H9 (cell line): ENCODE results near the gene LINGO3. TPM values are rescaled to one million over a fixed set of nuclear protein-coding genes. Genes with fewer than 3 reads are reported as not detected.

ENCODE experiments used
- DNase-seq: peaks from one replicate; pipeline ENCODE4 v3.0.0-alpha.2; 2017
- H2AFZ ChIP-seq: one replicate; pipeline ENCODE4 v1.6.1; 2013; ENCODE audit warnings: mild to moderate bottlenecking, low read length, control low read depth, moderate library complexity
- H2AK5ac ChIP-seq: 2 replicates; pipeline ENCODE4 v1.6.1; 2013; ENCODE audit warnings: low read length, control low read depth, mixed read lengths; ENCODE audit not compliant: insufficient read length
- H2BK120ac ChIP-seq: one replicate; pipeline ENCODE4 v1.6.1; 2013; ENCODE audit warnings: low read depth, mild to moderate bottlenecking, low read length, control low read depth, inconsistent platforms; ENCODE audit not compliant: poor library complexity, severe bottlenecking
- H2BK12ac ChIP-seq: 2 replicates; pipeline ENCODE4 v1.6.1; 2013; ENCODE audit warnings: low read length, control low read depth, mixed read lengths, low read depth; ENCODE audit not compliant: insufficient read length
- H2BK15ac ChIP-seq: 2 replicates; pipeline ENCODE4 v1.6.1; 2013; ENCODE audit warnings: low read depth, low read length, control low read depth
- H2BK20ac ChIP-seq: one replicate; pipeline ENCODE4 v1.6.1; 2013; ENCODE audit warnings: low read depth, mild to moderate bottlenecking, low read length, control low read depth, inconsistent platforms; ENCODE audit not compliant: poor library complexity, severe bottlenecking
- H2BK5ac ChIP-seq: 2 replicates; pipeline ENCODE4 v1.6.1; 2013; ENCODE audit warnings: low read length, control low read depth, mixed read lengths; ENCODE audit not compliant: insufficient read length
- H3K14ac ChIP-seq: 2 replicates; pipeline ENCODE4 v1.6.1; 2013; ENCODE audit warnings: low read length, control low read depth; ENCODE audit not compliant: insufficient read depth
- H3K18ac ChIP-seq: 2 replicates; pipeline ENCODE4 v1.6.1; 2013; ENCODE audit warnings: low read depth, mild to moderate bottlenecking, mixed read lengths, low read length, control low read depth; ENCODE audit not compliant: insufficient read length
- H3K23ac ChIP-seq: 2 replicates; pipeline ENCODE4 v1.6.1; 2013; ENCODE audit warnings: low read length, control low read depth, mixed read lengths, low read depth; ENCODE audit not compliant: insufficient read length
- H3K23me2 ChIP-seq: 2 replicates; pipeline ENCODE4 v1.6.1; 2013; ENCODE audit warnings: low read depth, mild to moderate bottlenecking, mixed read lengths, low read length, control low read depth; ENCODE audit not compliant: insufficient read length, poor library complexity, severe bottlenecking
- H3K27ac ChIP-seq: 2 replicates; pipeline ENCODE4 v1.5.1; 2013; ENCODE audit warnings: low read length, control low read depth, mixed read lengths, low read depth; ENCODE audit not compliant: insufficient read length
- H3K27me3 ChIP-seq: 2 replicates; pipeline ENCODE4 v1.6.1; 2013; ENCODE audit warnings: low read length, control low read depth, inconsistent platforms; ENCODE audit not compliant: insufficient read depth
- H3K4ac ChIP-seq: 2 replicates; pipeline ENCODE4 v1.6.1; 2013; ENCODE audit warnings: low read depth, mild to moderate bottlenecking, control low read depth, inconsistent platforms, low read length, moderate library complexity
- H3K4me1 ChIP-seq: 2 replicates; pipeline ENCODE4 v1.6.1; 2013; ENCODE audit warnings: low read length, control low read depth, inconsistent platforms; ENCODE audit not compliant: insufficient read depth
- H3K4me2 ChIP-seq: 2 replicates; pipeline ENCODE4 v1.6.1; 2013; ENCODE audit warnings: low read length, control low read depth, mixed read lengths; ENCODE audit not compliant: insufficient read length, insufficient read depth
- H3K56ac ChIP-seq: 2 replicates; pipeline ENCODE4 v1.6.1; 2013; ENCODE audit warnings: low read depth, mild to moderate bottlenecking, mixed read lengths, low read length, control low read depth; ENCODE audit not compliant: insufficient read length
- H3K79me1 ChIP-seq: 2 replicates; pipeline ENCODE4 v1.6.1; 2013; ENCODE audit warnings: low read depth, mild to moderate bottlenecking, moderate library complexity, low read length, control low read depth, inconsistent platforms; ENCODE audit not compliant: insufficient read depth, poor library complexity, severe bottlenecking
- H3K79me2 ChIP-seq: 2 replicates; pipeline ENCODE4 v1.6.1; 2013; ENCODE audit warnings: low read length, control low read depth, inconsistent platforms; ENCODE audit not compliant: insufficient read depth
- H3K9ac ChIP-seq: 2 replicates; pipeline ENCODE4 v1.6.1; 2013; ENCODE audit warnings: low read length, control low read depth, mixed read lengths; ENCODE audit not compliant: insufficient read length; ENCODE audit errors: extremely low read depth
- H3K9me3 ChIP-seq: one replicate; pipeline ENCODE4 v1.6.1; 2013; ENCODE audit warnings: low read depth, low read length, inconsistent platforms; ENCODE audit not compliant: control insufficient read depth
- H3T11ph ChIP-seq: one replicate; pipeline ENCODE4 v1.6.1; 2013; ENCODE audit warnings: mild to moderate bottlenecking, low read length, control low read depth, inconsistent platforms
- H4K20me1 ChIP-seq: one replicate; pipeline ENCODE4 v1.6.1; 2013; ENCODE audit not compliant: control insufficient read depth, insufficient read length, insufficient read depth
- H4K5ac ChIP-seq: 2 replicates; pipeline ENCODE4 v1.6.1; 2013; ENCODE audit warnings: low read depth, mild to moderate bottlenecking, mixed read lengths, low read length, control low read depth; ENCODE audit not compliant: insufficient read length
- H4K8ac ChIP-seq: replicated peaks from 2 replicates; pipeline ENCODE4 v1.6.1; 2013; ENCODE audit warnings: low read length, control low read depth, mixed read lengths, low read depth; ENCODE audit not compliant: insufficient read length
- H4K91ac ChIP-seq: 2 replicates; pipeline ENCODE4 v1.6.1; 2013; ENCODE audit warnings: low read depth, mild to moderate bottlenecking, moderate library complexity, mixed read lengths, low read length, control low read depth; ENCODE audit not compliant: insufficient read length
- H3K27ac Mint-ChIP-seq, 3 experiments: 2 replicates in 2 of 3; 3 replicates in 1 of 3; pipeline ENCODE4 v1.8.0; 2020 to 2021; ENCODE audit warnings: mixed read lengths in 3 of 3, mild to moderate bottlenecking in 1 of 3, moderate library complexity in 1 of 3
- H3K27me3 Mint-ChIP-seq: 2 replicates; pipeline ENCODE4 v1.8.0; 2021; ENCODE audit warnings: low read depth, mild to moderate bottlenecking, moderate library complexity, mixed read lengths
- H3K36me3 Mint-ChIP-seq, 3 experiments: 2 replicates in 2 of 3; 3 replicates in 1 of 3; pipeline ENCODE4 v1.8.0; 2020 to 2021; ENCODE audit warnings: low read depth in 3 of 3, mixed read lengths in 3 of 3; ENCODE audit not compliant: insufficient read depth in 1 of 3
- H3K4me1 Mint-ChIP-seq, 2 experiments: 2 replicates each; pipeline ENCODE4 v1.8.0; 2020; ENCODE audit warnings: mixed read lengths in 2 of 2
- H3K4me3 Mint-ChIP-seq, 2 experiments: 2 replicates in 1 of 2; 3 replicates in 1 of 2; pipeline ENCODE4 v1.8.0; 2020 to 2021; ENCODE audit warnings: mild to moderate bottlenecking in 2 of 2, mixed read lengths in 2 of 2, moderate library complexity in 1 of 2
- H3K9me3 Mint-ChIP-seq, 2 experiments: 2 replicates in 1 of 2; 3 replicates in 1 of 2; pipeline ENCODE4 v1.8.0; 2020; ENCODE audit warnings: mild to moderate bottlenecking in 2 of 2, mixed read lengths in 2 of 2, moderate library complexity in 1 of 2
- CTCF ChIP-seq: fragments of 200-600 bp; sonication (generic); conservative IDR thresholded peaks from 3 replicates; pipeline ENCODE4 v1.8.0; 2021; ENCODE audit warnings: antibody characterized with exemption, mild to moderate bottlenecking
- WGBS: extraction: QIAGEN DNeasy Blood & Tissue Kit; methylation state at CpG from one replicate; pipeline ENCODE4 v1.1.7; 2013; ENCODE audit warnings: missing lambda C conversion rate, low lambda C conversion rate, mixed read lengths; ENCODE audit not compliant: insufficient read length; ENCODE audit errors: extremely low coverage; 5-methylcytosine and 5-hydroxymethylcytosine counted together
- total RNA-seq: library from RNA; stranded (reverse); gene quantifications from 2 replicates; pipeline ENCODE4 v1.2.1, GENCODE V29; 2021

Gene LINGO3
- total RNA-seq, 1 experiment from 2014 or later: 0.28 TPM

- no CpG with 5 or more reads among the region's 21 CpGs for WGBS
- no peak overlapping the region for H3K27ac ChIP-seq
These were observed 30.2 kb upstream of the LINGO3 start for GRCh38 chr19:2338055-2338615.

More at GRCh38 chr19:2338055-2338615, 30.2 kb upstream of the LINGO3 start:
- Histone ChIP-seq H3K14ac (no peak overlapping the region), H3K79me2 (peaks cover 3% of the 10 kb centered on the region; the same call in 1 of the 2 replicates), H3K4ac (no peak overlapping the region), H3K18ac (no peak overlapping the region), H3K9ac (no peak overlapping the region), H3K23ac (no peak overlapping the region), H3K4me1 (no peaks in the 10 kb centered on the region), H3K27me3 (no peaks in the 10 kb centered on the region), H4K20me1 (no peaks in the 10 kb centered on the region), H3K79me1 (peaks cover 2% of the 10 kb centered on the region), H3K56ac (no peak overlapping the region), H2AK5ac (no peak overlapping the region), H2BK12ac (no peak overlapping the region), H2BK120ac (no peak overlapping the region), H4K8ac (no peak overlapping the region), H2BK5ac (no peak overlapping the region), H2BK15ac (no peak overlapping the region), H2BK20ac (no peak overlapping the region), H3K23me2 (no peaks in the 10 kb centered on the region), H4K5ac (no peak overlapping the region), H2AFZ (no peak overlapping the region), H4K91ac (no peak overlapping the region), H3T11ph (no peak overlapping the region), H3K9me3 (no peaks in the 10 kb centered on the region), H3K4me2 (no peak overlapping the region)
- DNase-seq: no peak
- no peak for TF ChIP-seq CTCF
- peaks cover 5 to 26% (median 13%) of the 10 kb centered on the region in 3 experiments; a peak in 6 of 7 replicates for H3K36me3 Mint-ChIP-seq
- peaks cover 0 to 13% of the 10 kb centered on the region in 2 experiments; a peak in 2 of 4 replicates for H3K4me1 Mint-ChIP-seq
- H3K27ac Mint-ChIP-seq: no peak overlapping the region
- H3K4me3 Mint-ChIP-seq: no peak overlapping the region
- H3K27me3 Mint-ChIP-seq: no peaks in the 10 kb centered on the region
- peaks cover 3 to 6% of the 10 kb centered on the region in 2 experiments; a peak in 4 of 5 replicates for H3K9me3 Mint-ChIP-seq
